Kidney (tissue), 14 donors: Measurements from ENCODE around the gene TRIM44. TPM values are rescaled to one million over a fixed set of nuclear protein-coding genes. Genes with fewer than 3 reads are reported as not detected.

Source experiments
- DNase-seq, 5 donors: peaks; one replicate each; pipeline ENCODE4 v3.0.0-alpha.2; 2013 to 2020
- FAIRE-seq: peaks from 2 replicates; lab custom pipeline; 2012; peaks lifted over from hg19 to GRCh38; lab: Jason Lieb, UNC
- H3K27ac ChIP-seq, 2 donors: one replicate each; pipeline ENCODE4 v1.7.0; 2013; ENCODE audit warnings: low read depth in 2 of 2, low read length in 2 of 2, inconsistent platforms in 1 of 2
- H3K27me3 ChIP-seq: one replicate; pipeline ENCODE4 v1.7.1; 2013; ENCODE audit warnings: low read length, inconsistent platforms; ENCODE audit not compliant: control insufficient read depth, insufficient read depth
- H3K36me3 ChIP-seq, 3 donors: one replicate each; pipeline versions ENCODE4 v1.7.0 to v1.7.1; 2013; ENCODE audit warnings: low read length in 3 of 3, control low read depth in 1 of 3, inconsistent platforms in 1 of 3; ENCODE audit not compliant: insufficient read depth in 3 of 3, control insufficient read depth in 2 of 3
- H3K4me1 ChIP-seq, 3 donors: one replicate each; pipeline versions ENCODE4 v1.7.0 to v1.7.1; 2013; ENCODE audit warnings: low read length in 3 of 3, inconsistent platforms in 1 of 3, low read depth in 1 of 3; ENCODE audit not compliant: control insufficient read depth in 2 of 3, insufficient read depth in 2 of 3
- H3K4me3 ChIP-seq, 3 donors: one replicate each; pipeline versions ENCODE4 v1.7.0 to v1.8.1; 2013; ENCODE audit warnings: low read length in 3 of 3, control low read depth in 1 of 3, inconsistent platforms in 1 of 3
- H3K9ac ChIP-seq, 3 donors: one replicate each; pipeline versions ENCODE4 v1.7.0 to v1.7.1; 2013; ENCODE audit warnings: low read length in 3 of 3, control low read depth in 1 of 3, inconsistent platforms in 1 of 3
- H3K9me3 ChIP-seq, 3 donors: one replicate each; pipeline versions ENCODE4 v1.7.0 to v1.7.1; 2013; ENCODE audit warnings: low read length in 3 of 3, control low read depth in 1 of 3, inconsistent platforms in 1 of 3; ENCODE audit not compliant: control insufficient read depth in 2 of 3, insufficient read depth in 1 of 3
- intact Hi-C: fragments of 100-400 bp; cut with DNase I; formaldehyde crosslinking; loops from one replicate; pipeline ENCODE4 v1.11.1; 2022
- polyA plus RNA-seq: library from polyadenylated mRNA; stranded (reverse); fragments of 350-450 nt; fragmentation: Illumina TruSeq; extraction: RNeasy Lipid Tissue Mini Kit (QIAGEN cat#74804); gene quantifications from one replicate; pipeline ENCODE4 v1.2.3, GENCODE V29; 2014; ENCODE audit warnings: low read depth, low replicate concordance; ENCODE audit not compliant: insufficient read depth
- total RNA-seq: library from RNA; stranded (reverse); fragmentation: NEBNext Ultra II Directional; extraction: Animal tissue kit (Norgen Biotek cat#: 25700); gene quantifications from one replicate; pipeline ENCODE4 v1.2.1, GENCODE V29; 2021
- TF ChIP-seq, protein P1 (sequence below): IDR thresholded peaks from 3 replicates; pipeline ENCODE4 v1.5.1; 2012; ENCODE audit warnings: mild to moderate bottlenecking, moderate library complexity, borderline replicate concordance; ENCODE audit not compliant: insufficient read depth; ENCODE audit errors: extremely low read depth
- donor health status: control.
- donor health status: control.
- donor health status: control.
- donor health status: control.
- donor health status: control.
- donor health status: DM: yes; HTN: yes; CAD: no.
- donor health status: Normal renal cell carcinoma (clear cell type).

Gene TRIM44
- total and polyA plus RNA-seq, 2 donors from 2014 or later: 14.5 to 88.9 TPM

DNA sequence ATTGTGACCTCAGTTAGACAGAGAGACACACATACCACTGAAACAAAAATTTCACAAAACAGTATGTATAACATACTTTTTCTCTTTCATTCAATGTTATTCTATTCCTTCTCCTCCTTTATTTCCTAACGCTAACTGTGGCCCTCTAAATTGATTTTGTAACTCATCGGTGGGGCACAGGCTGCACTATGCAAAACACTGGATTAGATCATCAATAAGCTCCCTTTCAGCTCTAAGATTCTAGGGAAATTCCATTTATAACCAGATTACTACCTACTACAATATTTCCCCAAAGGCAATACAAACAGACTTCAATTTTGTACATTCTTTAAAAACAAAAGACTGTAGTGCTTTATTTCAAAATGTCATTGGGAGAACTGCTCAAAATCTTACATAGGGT is 38.3 kb upstream of the TRIM44 start:
- H3K27me3 ChIP-seq: no peaks in the 10 kb centered on the region
- TF ChIP-seq, protein P1, sequence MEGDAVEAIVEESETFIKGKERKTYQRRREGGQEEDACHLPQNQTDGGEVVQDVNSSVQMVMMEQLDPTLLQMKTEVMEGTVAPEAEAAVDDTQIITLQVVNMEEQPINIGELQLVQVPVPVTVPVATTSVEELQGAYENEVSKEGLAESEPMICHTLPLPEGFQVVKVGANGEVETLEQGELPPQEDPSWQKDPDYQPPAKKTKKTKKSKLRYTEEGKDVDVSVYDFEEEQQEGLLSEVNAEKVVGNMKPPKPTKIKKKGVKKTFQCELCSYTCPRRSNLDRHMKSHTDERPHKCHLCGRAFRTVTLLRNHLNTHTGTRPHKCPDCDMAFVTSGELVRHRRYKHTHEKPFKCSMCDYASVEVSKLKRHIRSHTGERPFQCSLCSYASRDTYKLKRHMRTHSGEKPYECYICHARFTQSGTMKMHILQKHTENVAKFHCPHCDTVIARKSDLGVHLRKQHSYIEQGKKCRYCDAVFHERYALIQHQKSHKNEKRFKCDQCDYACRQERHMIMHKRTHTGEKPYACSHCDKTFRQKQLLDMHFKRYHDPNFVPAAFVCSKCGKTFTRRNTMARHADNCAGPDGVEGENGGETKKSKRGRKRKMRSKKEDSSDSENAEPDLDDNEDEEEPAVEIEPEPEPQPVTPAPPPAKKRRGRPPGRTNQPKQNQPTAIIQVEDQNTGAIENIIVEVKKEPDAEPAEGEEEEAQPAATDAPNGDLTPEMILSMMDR: no peak
- H3K4me3 ChIP-seq: no peak overlapping the region
- no peaks in the 10 kb centered on the region for H3K9me3 ChIP-seq
- H3K36me3 ChIP-seq: no peaks in the 10 kb centered on the region
- H3K27ac ChIP-seq: no peak overlapping the region
- H3K9ac ChIP-seq: no peak overlapping the region
- intact Hi-C loops: no loop called here
- DNase-seq (no peak), FAIRE-seq (no peak)
- H3K4me1 ChIP-seq: peaks cover 0 to 6% (median 2%) of the 10 kb centered on the region in 3 donors

DNA sequence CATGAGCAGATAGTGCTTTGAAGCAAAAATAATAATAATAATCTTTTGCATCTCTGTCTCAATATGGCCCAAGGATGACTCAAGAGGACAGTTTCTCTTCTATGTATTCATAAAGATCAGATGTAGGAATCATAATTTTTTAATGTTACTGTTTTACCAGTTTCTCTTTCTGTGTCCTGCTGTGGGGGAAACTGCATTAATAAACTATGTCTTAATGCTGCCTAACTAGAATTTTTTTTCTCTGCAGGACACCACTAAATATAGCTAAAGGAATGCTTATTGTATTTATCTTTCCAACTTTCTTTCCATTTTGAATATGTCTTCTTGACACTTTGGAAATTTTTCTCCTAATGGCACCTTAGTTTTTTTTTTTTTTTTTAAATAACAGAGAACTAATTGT is 37.8 kb upstream of the TRIM44 start:
- no peaks in the 10 kb centered on the region for H3K36me3 ChIP-seq
- TF ChIP-seq, protein P1: no peak
- DNase-seq: no peak

GRCh38 chr11:35626501-35626900 is 36.1 kb upstream of the TRIM44 start:
- H3K9me3 ChIP-seq: no peaks in the 10 kb centered on the region
- FAIRE-seq: no peak

More for the DNA sequence above, 37.8 kb upstream of the TRIM44 start:
- no peak overlapping the region for H3K27ac ChIP-seq
- H3K9ac ChIP-seq: no peak overlapping the region
- intact Hi-C loops: no loop called here
- no peak for FAIRE-seq
- H3K4me1 ChIP-seq: peaks cover 0 to 4% (median 2%) of the 10 kb centered on the region in 3 donors
- no peaks in the 10 kb centered on the region for H3K27me3 ChIP-seq
- H3K4me3 ChIP-seq: no peak overlapping the region
- no peaks in the 10 kb centered on the region for H3K9me3 ChIP-seq

More at GRCh38 chr11:35626501-35626900, 36.1 kb upstream of the TRIM44 start:
- DNase-seq: no peak
- Histone ChIP-seq H3K36me3 (no peaks in the 10 kb centered on the region), H3K27ac (no peak overlapping the region), H3K9ac (no peak overlapping the region), H3K27me3 (no peaks in the 10 kb centered on the region), H3K4me1 (peaks cover 0 to 2% (median 0%) of the 10 kb centered on the region in 3 donors), H3K4me3 (no peak overlapping the region)
- TF ChIP-seq, protein P1: no peak
- intact Hi-C loops: no loop called here
